HG03025 (cell line): ENCODE measurements around the gene DNM2.
"Not testable (repeated sequence)": the region's sequence is repeated elsewhere in the genome, so short reads cannot be mapped to it uniquely, and the experiment has no call there.

Source experiments
- ATAC-seq: cut with Tn5 transposase; IDR thresholded peaks from one replicate; pipeline ENCODE4 v1.9.1; 2021; ENCODE audit warnings: mild to moderate bottlenecking, moderate library complexity; ENCODE audit not compliant: unreplicated experiment, low FRiP score

DNM2 gene

DNA sequence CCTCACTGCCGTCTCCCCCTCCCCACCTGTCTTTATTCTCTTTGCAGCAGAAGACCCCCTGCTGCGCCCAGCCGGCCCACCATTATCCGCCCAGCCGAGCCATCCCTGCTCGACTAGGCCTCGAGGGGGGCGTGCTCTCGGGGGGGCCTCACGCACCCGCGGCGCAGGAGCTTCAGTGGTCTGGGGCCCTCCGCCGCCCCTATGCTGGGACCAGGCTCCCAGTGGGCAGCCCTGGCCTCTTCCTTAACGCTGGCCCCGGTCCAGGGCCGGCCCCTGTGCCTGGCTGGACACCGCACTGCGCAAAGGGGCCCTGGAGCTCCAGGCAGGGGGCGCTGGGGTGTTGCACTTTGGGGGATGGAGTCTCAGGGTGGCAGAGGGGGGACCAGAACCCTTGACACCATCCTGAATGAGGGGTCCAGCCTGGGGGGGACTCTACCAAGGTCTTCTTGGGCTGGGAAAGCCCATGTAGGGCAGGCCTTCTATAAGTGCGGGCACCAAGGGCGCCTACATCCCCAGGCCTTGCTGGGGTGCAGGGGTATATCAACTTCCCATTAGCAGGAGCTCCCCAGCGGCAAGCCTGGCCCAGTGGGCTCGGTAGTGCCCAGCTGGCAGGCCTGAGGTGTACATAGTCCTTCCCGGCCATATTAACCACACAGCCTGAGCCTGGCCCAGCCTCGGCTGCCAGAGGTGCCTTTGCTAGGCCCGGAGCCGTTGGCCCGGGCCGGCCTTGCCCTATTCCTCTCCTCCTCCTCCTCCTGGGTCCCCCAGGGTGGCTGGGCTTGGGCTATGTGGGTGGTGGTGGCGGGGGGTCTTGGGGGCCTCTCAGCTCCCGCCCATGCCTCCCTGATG lies 113.3 kb downstream of the DNM2 start:
- ATAC-seq: no peak

DNA sequence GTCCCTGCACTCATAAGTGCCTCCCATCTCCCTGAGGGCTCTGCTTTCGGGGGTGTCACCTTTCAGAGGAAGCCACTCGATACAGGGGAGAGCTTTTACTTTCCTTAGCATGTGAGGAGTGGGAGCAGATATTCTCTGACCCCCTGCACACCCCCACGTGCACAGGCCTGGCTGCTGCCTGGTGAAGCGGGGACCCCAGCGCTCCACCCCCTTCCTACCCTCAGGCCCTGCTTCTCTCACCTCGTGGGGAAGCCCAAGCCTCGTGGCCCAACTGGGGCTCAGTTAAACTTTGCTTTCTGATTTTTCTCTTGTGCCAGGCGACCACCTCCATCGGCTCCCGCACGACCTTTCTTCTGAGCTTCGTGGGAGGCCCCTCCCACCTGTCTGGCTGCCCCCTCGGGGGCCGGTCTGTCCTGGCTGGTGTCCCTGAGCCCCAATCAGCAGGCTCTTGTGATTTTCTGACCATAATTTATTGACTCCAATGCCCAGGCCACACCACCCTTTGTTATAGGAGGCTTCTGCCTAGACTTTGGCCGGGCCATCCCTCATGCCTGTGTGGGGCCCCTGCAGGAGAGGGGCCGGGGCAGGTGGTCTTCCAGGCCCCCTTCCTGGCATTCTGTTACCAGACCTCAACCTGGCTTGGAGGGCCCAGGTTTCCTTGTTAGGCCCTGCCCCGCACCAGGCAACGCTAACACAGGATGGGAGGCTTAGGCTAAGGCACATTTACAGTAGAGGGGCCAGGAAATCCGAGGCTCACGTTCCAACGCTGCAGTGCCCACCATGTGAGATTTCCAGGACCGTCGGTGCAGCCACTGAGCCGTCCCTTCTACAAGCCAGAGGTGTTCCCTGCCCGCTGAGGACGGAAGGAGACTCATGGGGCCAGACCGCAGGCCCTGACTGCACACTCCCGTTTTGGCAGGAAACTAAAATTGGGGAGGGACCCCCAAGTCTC lies 114.4 kb downstream of the DNM2 start:
- ATAC-seq: no peak

DNA sequence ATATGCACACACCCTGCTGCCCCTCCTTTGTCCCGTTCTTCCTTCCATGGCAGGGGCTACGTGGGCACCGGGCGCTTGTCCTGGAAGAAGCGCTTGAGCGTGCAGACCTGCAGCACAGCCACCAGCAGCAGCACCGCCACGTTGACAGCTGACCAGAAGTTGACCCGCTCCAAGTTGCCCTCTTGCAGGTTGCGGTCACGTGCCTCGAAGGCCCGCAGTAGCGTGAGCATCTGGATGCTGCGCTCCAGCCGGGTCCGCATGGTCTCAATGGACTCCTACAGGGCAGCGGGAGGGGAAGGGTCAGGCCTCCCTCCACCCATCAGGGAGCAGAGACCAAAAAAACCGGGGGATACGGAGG lies 115.0 kb downstream of the DNM2 start:
- ATAC-seq: no peak

DNA sequence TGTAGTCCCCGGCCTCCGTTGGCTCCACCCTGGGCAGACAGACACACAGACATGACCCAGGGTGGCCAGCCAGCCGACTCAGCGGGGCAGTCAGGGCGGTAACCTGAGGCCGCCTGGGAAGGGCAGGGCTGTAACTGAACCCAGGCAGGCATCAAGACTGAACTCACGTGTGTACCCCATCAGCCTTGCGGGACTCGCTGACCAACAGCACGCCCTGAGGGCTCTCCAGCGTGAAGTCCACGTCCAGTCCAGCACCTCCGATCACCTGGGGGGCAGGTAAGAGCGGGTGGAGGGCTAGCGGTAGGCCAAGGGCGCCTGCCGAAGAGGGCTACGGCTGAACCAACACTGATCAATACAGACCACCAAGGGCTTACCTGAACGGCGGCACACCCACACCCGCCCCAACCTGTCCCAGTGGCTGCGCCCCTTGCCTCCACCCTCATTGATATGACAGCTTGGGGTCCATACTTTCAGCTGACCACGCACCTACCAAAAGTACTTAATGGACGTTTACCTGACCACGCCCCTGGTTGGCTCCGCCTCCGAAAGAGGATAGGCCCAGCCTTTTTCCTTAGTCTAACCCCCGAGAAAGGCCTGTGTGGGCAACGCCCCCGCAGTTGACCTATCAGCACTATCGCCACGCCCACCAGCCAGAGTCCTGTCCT lies 117.3 kb downstream of the DNM2 start:
- no peak for ATAC-seq

DNA sequence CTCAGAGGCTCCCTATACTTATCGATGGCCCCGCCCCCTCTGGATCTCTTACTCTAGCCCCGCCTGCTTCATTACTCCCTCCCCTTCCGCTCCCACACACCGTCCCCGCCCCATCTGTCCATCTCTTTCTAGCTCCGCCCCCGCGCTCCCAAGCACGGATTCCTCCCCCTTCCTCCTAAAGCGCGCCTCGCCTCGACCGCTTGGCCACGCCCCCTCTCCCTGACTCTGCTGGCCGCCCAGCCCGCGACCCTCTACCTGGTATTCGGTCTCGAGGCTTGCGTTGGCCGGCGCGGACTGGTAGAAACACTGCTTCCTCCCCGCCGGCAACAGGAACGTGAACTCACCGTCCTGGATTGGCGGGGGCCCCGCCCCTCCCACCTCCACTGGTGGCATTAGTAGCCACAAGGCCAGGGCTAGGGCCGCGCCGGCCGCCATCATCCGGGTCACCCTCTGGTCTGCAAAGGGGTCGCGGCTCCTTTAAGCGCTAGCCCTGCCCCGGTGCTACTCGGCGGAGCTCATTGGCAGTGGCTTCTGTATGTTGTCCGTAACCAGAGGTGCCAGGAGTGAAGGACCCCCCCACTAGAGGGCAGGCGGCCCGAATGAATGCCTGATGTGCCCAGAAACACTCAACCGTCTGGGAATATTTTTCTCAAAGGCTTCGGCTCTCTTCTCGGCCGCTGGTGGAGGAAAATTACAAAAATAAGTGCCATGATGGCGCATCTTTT lies 118.0 kb downstream of the DNM2 start, which contains the start of gene TMED1:
TMED1 (minus strand) TSS at position 459 of the 725 bp plus-strand sequence; CDS start at position 438, 21 bp downstream.
- ATAC-seq: peak; percentile 57

DNA sequence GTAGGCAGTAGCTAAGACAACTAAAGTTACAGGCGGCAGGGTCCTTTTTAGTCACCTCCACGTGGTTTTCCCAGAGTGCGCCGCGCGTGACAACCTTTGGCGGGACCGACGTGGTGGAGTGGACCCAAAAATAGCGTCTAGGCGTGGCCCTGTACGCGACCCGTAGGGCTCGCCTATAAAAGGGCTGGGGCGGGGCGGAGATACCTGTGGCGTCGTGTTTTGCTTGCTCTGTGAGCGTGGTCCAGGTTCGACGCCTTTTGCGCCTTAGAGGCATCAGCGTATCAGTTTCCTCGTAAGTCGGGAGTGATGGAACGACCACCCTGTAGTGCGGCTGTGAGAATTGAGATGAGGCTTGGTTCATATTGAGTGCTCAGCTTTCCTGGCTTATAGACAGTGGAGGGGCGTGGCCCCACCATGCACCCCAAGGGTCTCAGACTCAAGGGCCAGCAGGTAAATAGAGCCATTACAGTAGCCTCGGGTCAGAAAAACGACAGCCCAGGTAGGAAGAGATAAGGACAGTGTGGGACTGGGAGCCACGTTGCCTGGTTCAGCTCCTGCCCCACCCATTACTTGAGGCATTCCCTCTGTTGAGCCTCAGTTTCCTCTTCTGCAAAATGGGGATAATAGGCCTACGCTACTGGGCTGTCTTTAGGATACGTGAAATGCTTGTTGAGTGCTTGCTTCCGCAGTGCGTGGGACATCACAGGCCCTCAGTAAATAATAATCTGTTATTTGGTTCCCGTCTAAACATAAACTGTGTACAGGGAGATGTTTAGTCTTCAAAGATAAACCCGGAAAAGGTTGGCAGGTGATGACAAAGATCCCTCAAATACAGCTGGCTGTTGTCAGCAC lies 118.8 kb downstream of the DNM2 start:
- ATAC-seq: no peak

DNA sequence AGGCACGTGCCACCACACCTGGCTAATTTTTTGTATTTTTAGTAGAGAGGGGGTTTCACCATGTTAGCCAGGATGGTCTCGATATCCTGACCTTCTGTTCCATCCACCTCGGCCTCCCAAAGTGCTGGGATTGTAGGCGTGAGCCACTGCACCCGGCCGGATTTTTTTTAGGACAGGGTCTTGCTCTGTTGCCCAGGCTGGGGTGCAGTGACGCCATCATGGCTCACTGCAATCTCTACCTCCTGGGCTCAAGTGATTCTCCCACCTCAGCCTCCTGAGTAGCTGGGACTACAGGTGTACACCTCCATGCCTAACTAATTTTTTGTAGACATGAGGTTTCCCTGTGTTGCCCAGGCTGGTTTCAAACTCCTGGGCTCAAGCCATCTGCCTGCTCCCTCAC lies 119.8 kb downstream of the DNM2 start:
- not testable (repeated sequence) for ATAC-seq

DNA sequence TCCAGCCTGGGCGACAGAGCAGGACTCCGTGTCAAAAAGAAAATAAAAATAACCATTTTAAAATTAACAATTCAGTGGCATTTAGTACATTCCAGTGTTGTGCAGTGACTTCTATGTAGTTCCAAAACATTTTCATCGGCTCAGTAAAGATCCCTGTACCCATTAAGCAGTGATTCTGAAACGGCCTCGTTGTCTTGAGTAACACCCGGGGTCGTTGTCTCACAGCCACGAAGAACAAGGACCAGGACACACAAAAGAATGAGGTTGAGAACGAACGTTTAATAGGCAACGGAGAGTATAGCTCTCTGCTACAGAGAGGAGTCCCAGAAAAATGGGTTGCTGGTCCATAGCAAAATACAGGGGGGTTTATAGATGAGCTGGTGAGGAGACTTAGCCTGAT lies 120.5 kb downstream of the DNM2 start:
- ATAC-seq: no peak

DNA sequence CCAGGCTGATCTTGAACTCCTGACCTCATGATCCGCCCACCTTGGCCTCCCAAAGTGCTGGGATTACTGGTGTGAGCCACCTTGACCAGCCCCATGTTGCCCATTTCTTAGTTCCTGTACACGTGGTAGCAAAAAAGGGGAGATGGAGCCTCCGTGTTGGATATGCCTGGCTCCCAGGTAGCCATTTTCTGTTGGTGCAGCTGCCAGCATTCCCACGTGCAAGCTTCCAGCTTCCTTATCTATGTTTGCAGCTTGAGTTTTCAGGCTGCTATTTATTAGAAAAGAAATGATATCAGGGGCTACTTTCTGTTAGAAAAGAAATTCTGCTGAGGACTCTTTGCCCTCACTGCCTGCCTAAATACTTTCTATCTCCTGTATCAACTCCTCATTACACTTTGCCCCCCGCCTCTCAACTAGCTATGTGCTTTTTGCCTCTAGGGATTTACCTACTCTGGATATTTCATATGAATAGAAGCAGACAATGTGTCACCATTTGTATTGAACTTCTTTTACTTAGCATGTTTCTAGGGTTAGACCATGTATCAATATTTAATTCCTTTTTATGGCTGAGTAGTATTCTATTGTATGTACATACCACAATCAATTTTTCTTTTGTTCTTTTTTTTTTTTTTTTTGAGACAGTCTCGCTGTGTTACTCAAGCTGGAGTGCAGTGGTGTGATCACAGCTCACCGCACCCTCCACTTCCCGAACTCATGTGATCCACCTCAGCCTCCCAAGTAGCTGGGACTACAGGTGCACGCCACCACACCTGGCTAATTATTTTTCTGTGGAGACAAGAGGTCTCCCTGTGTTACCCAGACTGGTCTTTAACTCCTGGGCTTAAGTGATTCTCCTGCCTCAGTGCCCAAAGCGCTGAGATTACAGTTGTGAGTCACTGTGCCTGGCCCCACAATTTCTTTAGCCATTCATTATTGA lies 121.5 kb downstream of the DNM2 start:
- ATAC-seq: no peak

DNA sequence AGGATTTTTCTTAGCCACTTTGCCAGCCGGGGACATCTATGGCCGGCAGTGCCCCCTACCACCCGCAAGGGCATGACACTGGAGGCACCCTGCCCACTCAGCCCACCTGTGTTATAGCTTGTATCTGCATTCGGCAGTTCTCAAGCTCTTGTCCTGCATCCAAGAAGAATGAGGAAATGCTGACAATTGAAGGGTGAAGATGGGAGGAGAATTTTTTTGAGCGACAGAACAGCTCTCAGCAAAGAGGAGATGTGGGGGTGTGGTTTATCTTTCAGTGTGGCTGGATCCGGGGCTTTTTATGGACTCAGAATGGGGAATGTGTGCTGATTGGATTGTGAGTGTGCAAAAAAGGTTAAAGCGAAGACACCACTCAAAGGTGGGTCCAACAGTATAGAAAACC lies 124.9 kb downstream of the DNM2 start:
- no peak for ATAC-seq

DNA sequence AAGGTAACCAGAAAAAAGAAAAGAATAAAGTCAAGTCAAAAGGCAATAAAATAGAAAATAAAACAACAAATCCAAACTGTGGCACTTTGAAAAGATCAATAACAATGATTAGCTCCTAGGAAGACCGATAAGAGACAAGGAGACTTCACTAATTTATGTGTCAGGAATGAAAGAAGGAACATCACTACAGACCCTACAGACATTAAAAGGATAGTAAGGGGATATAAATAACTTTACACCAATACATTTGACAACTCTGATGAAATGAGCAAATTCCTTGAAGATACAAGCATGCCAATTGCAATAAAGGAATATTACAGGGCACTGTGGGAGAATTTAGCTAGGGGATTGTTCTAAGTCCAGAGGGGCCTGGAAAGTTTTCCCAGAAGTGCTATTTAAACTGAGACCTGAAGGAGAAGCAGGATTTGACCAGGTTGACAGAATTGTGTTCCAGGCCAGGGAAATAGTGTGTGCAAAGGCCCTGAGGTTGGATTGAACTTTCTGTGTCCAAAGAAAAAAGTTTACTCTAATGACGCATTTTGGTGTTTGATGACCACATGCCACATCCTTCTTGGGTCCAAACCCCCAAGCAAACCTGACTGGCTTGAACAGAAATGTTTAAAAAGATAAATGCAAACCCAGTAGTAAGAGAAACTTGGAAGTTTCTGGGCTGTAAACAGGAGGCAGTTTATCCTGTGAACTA lies 128.8 kb downstream of the DNM2 start:
- no peak for ATAC-seq

DNA sequence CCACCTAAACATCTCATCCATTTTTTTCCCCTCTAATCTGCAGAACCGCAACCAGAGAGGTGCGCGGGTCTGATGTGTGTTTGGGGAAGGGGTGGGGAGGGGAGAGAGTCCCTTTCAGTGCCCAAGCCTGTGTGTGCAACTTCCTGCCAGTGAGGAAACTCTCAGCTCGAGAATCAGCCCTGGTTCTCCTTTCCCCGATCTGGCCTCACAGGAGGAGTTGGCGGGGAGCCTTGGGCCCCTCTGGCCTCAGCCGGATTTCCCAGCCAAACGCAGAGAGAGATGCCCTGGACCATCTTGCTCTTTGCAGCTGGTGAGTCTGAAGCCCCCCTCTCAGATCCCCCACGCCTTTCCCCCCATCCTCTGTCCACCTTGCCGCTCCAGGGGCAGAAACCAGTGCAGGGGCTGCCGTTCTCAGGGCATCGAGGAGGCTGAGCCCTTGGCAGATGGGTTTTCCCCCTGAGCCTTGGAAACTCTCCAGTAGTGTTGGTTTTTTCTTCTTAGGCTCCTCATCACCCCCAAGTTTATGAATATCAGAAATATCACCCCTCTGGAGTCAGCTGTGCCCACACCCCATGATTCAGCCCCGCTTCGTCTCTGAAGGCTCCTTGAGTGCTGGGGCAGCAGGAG lies 130.5 kb downstream of the DNM2 start, which contains the start of gene C19orf38:
C19orf38 (plus strand) TSS at position 186 of the 627 bp plus-strand sequence; CDS start at position 280, 94 bp downstream.
- ATAC-seq: no peak

DNA sequence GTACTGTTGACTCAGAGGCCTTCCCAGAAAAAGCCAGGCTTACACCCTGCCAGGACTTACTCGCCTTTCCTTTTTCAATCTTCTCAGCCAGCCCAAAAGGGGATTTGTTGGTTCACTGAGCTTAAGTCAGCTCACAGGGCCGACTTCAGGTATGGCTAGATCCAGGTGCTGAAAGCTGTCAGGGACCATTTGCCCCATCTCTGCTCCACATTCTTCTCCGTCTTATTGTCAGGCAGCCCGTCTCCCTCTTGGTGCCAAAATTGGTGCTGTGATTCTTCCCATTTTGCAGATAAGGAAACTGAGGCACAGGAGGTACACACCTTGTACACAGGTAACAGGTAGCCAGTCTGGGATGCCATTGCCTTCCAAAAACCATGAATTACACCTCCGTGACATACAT lies 132.8 kb downstream of the DNM2 start:
- ATAC-seq: no peak

DNA sequence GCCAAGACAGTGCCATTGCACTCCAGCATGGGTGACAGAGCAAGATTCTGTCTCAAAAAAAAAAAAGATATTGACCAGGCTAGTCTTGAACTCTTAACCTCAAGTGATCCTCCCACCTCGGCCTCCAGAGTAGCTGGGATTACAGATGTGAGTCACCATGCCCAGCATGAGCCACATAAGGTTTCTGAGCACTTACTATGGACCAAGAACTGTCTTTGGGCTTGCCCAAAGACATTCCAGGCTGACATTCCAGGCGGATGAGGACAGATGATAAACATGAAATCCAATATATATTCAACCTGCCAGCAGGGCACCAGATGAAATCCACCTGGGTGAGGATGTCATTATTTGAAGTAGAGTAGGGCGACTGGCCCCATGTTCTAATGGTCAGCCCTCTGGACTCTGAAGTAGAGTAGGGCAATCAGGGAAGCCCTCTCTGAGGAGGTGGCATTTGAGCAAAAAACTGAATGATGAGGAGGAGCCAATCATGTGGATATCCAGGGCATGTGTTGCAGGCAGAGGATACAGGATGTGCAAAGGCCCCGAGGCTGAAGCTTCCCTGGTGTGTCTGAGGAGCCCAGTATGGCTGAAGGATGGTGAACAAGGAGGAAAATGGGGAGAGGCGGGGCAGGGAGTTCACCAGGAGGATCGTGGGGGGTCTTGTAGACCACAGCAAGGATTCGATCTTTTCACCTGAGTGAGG lies 134.4 kb downstream of the DNM2 start:
- no peak for ATAC-seq

DNA sequence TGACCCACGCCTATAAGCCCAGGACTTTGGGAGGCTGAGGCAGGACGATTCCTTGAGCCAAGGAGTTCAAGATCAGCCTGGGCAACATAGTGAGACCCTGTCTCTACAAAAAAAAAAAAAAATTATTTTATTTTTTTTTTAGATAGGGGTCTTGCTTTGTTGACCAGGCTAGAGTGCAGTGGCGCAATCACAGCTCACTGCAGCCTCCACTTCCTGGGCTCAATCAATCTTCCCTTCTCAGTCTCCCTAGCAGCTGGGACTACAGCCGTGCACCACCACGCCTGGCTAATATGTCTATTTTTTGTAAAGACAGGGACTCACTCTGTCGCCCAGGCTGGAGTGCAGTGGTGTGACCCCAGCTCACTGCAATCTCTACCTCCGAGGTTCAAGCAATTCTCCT lies 135.1 kb downstream of the DNM2 start:
- no peak for ATAC-seq

DNA sequence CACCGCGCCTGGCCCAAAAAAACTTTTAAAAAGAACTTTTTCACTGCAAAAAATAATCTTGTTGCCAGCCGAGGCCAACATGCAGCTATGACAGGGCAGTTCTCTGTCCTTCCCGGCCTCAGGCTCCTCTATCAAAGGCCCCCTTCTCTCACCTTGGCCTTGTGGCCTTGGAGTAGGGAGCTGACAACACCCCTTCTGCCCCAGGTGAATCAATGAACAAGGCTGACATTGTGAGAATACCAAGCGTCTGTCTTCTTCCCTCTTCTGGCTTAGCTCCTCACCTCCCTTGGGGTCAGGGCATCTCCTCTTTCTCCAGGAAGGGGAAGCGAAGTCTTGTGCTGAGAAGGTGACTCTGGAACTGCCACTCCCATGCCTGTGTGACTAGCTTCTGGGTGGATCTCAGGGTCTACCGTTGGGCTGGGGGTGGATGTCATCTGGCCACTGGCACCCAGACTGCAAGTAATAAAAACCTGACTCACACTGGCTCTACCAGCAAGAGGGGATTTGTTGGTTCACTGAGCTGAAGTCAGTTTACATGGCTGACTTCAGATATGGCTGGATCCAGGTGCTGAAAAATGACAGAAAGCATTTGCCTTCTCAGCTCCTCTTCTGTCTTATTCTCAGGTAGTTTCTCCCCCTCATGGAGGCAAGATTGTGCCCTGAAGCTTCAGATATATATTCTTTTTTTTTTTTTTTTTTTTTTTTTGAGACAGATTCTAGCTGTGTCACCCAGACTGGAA lies 136.6 kb downstream of the DNM2 start:
- no peak for ATAC-seq
